Ishikawa (cell line): ENCODE data around the gene CUL9.

ENCODE experiments used
- CREB1 ChIP-seq: IDR thresholded peaks from 2 replicates; pipeline ENCODE4 v1.6.1; 2012; ENCODE audit warnings: low read depth
- EP300 ChIP-seq: IDR thresholded peaks from 2 replicates; pipeline ENCODE4 v1.6.1; 2012; ENCODE audit warnings: borderline replicate concordance
- MAX ChIP-seq: IDR thresholded peaks from 2 replicates; pipeline ENCODE4 v1.6.1; 2012
- RAD21 ChIP-seq: IDR thresholded peaks from 2 replicates; pipeline ENCODE4 v1.6.1; 2012; ENCODE audit warnings: low read depth
- TEAD4 ChIP-seq: IDR thresholded peaks from 2 replicates; pipeline ENCODE4 v1.6.1; 2012
- ZBTB7A ChIP-seq: IDR thresholded peaks from 2 replicates; pipeline ENCODE4 v1.6.1; 2012; ENCODE audit warnings: low read depth

- no peak for TF ChIP-seq TEAD4
- no peak for TF ChIP-seq MAX
- no peak for TF ChIP-seq ZBTB7A
- TF ChIP-seq RAD21, result no peak
- TF ChIP-seq EP300, result no peak
- TF ChIP-seq CREB1, result no peak
Measured at GRCh38 chr6:43241446-43241845, 59.5 kb downstream of the CUL9 start.
